IPS-20b (cell line): ENCODE results near the gene MIER2.
A peak's percentile ranks its signal among the peaks of the same experiment; 100 is the strongest.
"Not testable (repeated sequence)": the region's sequence is repeated elsewhere in the genome, so short reads cannot be mapped to it uniquely, and the experiment has no call there.

Experiments
- H3K27ac ChIP-seq: one replicate; pipeline ENCODE4 v1.5.1; 2013; ENCODE audit warnings: low read length
- H3K27me3 ChIP-seq: 2 replicates; pipeline ENCODE4 v1.6.1; 2013; ENCODE audit warnings: mild to moderate bottlenecking, low read length, inconsistent platforms; ENCODE audit not compliant: insufficient read depth
- H3K36me3 ChIP-seq: 2 replicates; pipeline ENCODE4 v1.6.1; 2013; ENCODE audit warnings: low read depth, mild to moderate bottlenecking, inconsistent platforms, low read length, moderate library complexity; ENCODE audit not compliant: insufficient read depth
- H3K4me1 ChIP-seq: 2 replicates; pipeline ENCODE4 v1.6.1; 2013; ENCODE audit warnings: mild to moderate bottlenecking, control low read depth, inconsistent platforms, low read length, moderate library complexity; ENCODE audit not compliant: insufficient read depth
- H3K4me3 ChIP-seq: 2 replicates; pipeline ENCODE4 v1.5.1; 2013; ENCODE audit warnings: mild to moderate bottlenecking, low read length, inconsistent platforms
- H3K9ac ChIP-seq: 2 replicates; pipeline ENCODE4 v1.6.1; 2013; ENCODE audit warnings: low read depth, mild to moderate bottlenecking, inconsistent platforms, low read length, moderate library complexity
- H3K9me3 ChIP-seq: 2 replicates; pipeline ENCODE4 v1.6.1; 2013; ENCODE audit warnings: mild to moderate bottlenecking, low read depth, low read length, inconsistent platforms; ENCODE audit not compliant: insufficient read depth

Gene MIER2

GRCh38 chr19:344625-345319 is at the start of gene MIER2:
Gene MIER2 (minus strand): TSS chr19:344796. CDS start chr19:344782, 14 bp downstream.
- Histone ChIP-seq H3K9ac (peak within 1 kb of the TSS; percentile 81; the same call in 1 of the 2 replicates), H3K4me1 (peaks cover 10% of the 10 kb centered on the region), H3K36me3 (peaks cover 19% of the 10 kb centered on the region), H3K27ac (no peak within 1 kb of the TSS), H3K9me3 (no peaks in the 10 kb centered on the region), H3K27me3 (peaks cover 13% of the 10 kb centered on the region), H3K4me3 (peak within 1 kb of the TSS; percentile 83)

GRCh38 chr19:393560-393959 is 49.0 kb upstream of the MIER2 start:
- H3K36me3 ChIP-seq, H3K9me3 ChIP-seq, H3K4me3 ChIP-seq, H3K4me1 ChIP-seq, H3K27ac ChIP-seq, H3K27me3 ChIP-seq, H3K9ac ChIP-seq: not testable (repeated sequence)

GRCh38 chr19:392375-392970 is 47.9 kb upstream of the MIER2 start:
- no peak overlapping the region for H3K4me3 ChIP-seq
- H3K27ac ChIP-seq, result no peak overlapping the region
- no peak overlapping the region for H3K9ac ChIP-seq
- no peaks in the 10 kb centered on the region for H3K36me3 ChIP-seq
- H3K4me1 ChIP-seq, result no peaks in the 10 kb centered on the region
- H3K27me3 ChIP-seq, result no peaks in the 10 kb centered on the region; the same call in 1 of the 2 replicates
- H3K9me3 ChIP-seq, result peaks cover 4% of the 10 kb centered on the region; the same call in 1 of the 2 replicates

- H3K9me3 ChIP-seq, result peaks cover 4% of the 10 kb centered on the region; the same call in 1 of the 2 replicates
- H3K36me3 ChIP-seq, result no peaks in the 10 kb centered on the region
- no peak overlapping the region for H3K9ac ChIP-seq
- H3K4me1 ChIP-seq, result no peaks in the 10 kb centered on the region
- H3K27me3 ChIP-seq, result no peaks in the 10 kb centered on the region; the same call in 1 of the 2 replicates
- no peak overlapping the region for H3K27ac ChIP-seq
- H3K4me3 ChIP-seq, result no peak overlapping the region
These were observed 47.3 kb upstream of the MIER2 start for GRCh38 chr19:391726-392374.

GRCh38 chr19:391207-391557 is 46.6 kb upstream of the MIER2 start:
- no peak overlapping the region for H3K4me3 ChIP-seq
- no peaks in the 10 kb centered on the region; the same call in 1 of the 2 replicates for H3K27me3 ChIP-seq
- no peaks in the 10 kb centered on the region for H3K4me1 ChIP-seq
- peaks cover 4% of the 10 kb centered on the region; the same call in 1 of the 2 replicates for H3K9me3 ChIP-seq
- no peaks in the 10 kb centered on the region for H3K36me3 ChIP-seq
- H3K27ac ChIP-seq, result no peak overlapping the region
- H3K9ac ChIP-seq, result no peak overlapping the region

- Histone ChIP-seq H3K27ac (no peak overlapping the region), H3K4me3 (no peak overlapping the region), H3K4me1 (no peaks in the 10 kb centered on the region), H3K9ac (no peak overlapping the region), H3K36me3 (no peaks in the 10 kb centered on the region), H3K9me3 (peaks cover 4% of the 10 kb centered on the region; the same call in 1 of the 2 replicates), H3K27me3 (no peaks in the 10 kb centered on the region; the same call in 1 of the 2 replicates)
These were observed 46.0 kb upstream of the MIER2 start for GRCh38 chr19:390386-391206.

GRCh38 chr19:389935-390289 is 45.3 kb upstream of the MIER2 start:
- Histone ChIP-seq H3K4me1 (no peaks in the 10 kb centered on the region), H3K9ac (no peak overlapping the region), H3K27ac (no peak overlapping the region), H3K9me3 (no peaks in the 10 kb centered on the region), H3K36me3 (no peaks in the 10 kb centered on the region), H3K27me3 (no peaks in the 10 kb centered on the region; the same call in 1 of the 2 replicates), H3K4me3 (no peak overlapping the region)

GRCh38 chr19:389255-389934 is 44.8 kb upstream of the MIER2 start:
- Histone ChIP-seq H3K9ac (no peak overlapping the region), H3K27me3 (no peaks in the 10 kb centered on the region; the same call in 1 of the 2 replicates), H3K36me3 (no peaks in the 10 kb centered on the region), H3K4me3 (no peak overlapping the region), H3K4me1 (no peaks in the 10 kb centered on the region), H3K9me3 (no peaks in the 10 kb centered on the region), H3K27ac (no peak overlapping the region)

GRCh38 chr19:388691-389090 is 44.1 kb upstream of the MIER2 start:
- H3K9ac ChIP-seq, result no peak overlapping the region
- H3K27ac ChIP-seq, result no peak overlapping the region
- no peaks in the 10 kb centered on the region for H3K36me3 ChIP-seq
- no peak overlapping the region for H3K4me3 ChIP-seq
- no peaks in the 10 kb centered on the region for H3K4me1 ChIP-seq
- no peaks in the 10 kb centered on the region for H3K9me3 ChIP-seq
- no peaks in the 10 kb centered on the region; the same call in 1 of the 2 replicates for H3K27me3 ChIP-seq

- no peaks in the 10 kb centered on the region for H3K36me3 ChIP-seq
- no peak overlapping the region for H3K27ac ChIP-seq
- no peaks in the 10 kb centered on the region for H3K4me1 ChIP-seq
- no peaks in the 10 kb centered on the region; the same call in none of the 2 replicates for H3K27me3 ChIP-seq
- no peaks in the 10 kb centered on the region for H3K9me3 ChIP-seq
- H3K4me3 ChIP-seq, result no peak overlapping the region
- no peak overlapping the region; the same call in 1 of the 2 replicates for H3K9ac ChIP-seq
These were observed 43.2 kb upstream of the MIER2 start for GRCh38 chr19:387777-388176.
